Liver (tissue), 9 donors: ENCODE data around the gene ATP6V1E1. TPM values are rescaled to one million over a fixed set of nuclear protein-coding genes. Genes with fewer than 3 reads are reported as not detected.

Experiments
- DNase-seq: peaks from one replicate; pipeline ENCODE4 v3.0.0-alpha.2; 2017; ENCODE audit warnings: low spot score
- H3K27ac ChIP-seq, 2 donors: one replicate each; pipeline ENCODE4 v1.7.0; 2013; ENCODE audit warnings: inconsistent platforms in 2 of 2, low read length in 2 of 2, control low read depth in 1 of 2, low read depth in 1 of 2, mild to moderate bottlenecking in 1 of 2
- H3K27me3 ChIP-seq, 4 donors: one replicate each; pipeline versions ENCODE4 v1.6.1 to v1.7.0; 2013; ENCODE audit warnings: low read length in 3 of 4, inconsistent platforms in 1 of 4, mild to moderate bottlenecking in 1 of 4, moderate library complexity in 1 of 4; ENCODE audit not compliant: control insufficient read depth in 4 of 4, insufficient read depth in 4 of 4
- H3K36me3 ChIP-seq, 4 donors: one replicate each; pipeline versions ENCODE4 v1.6.1 to v1.7.0; 2013; ENCODE audit warnings: low read length in 3 of 4, mild to moderate bottlenecking in 3 of 4, low read depth in 1 of 4, moderate library complexity in 1 of 4; ENCODE audit not compliant: control insufficient read depth in 4 of 4, insufficient read depth in 3 of 4
- H3K4me1 ChIP-seq, 4 donors: one replicate each; pipeline versions ENCODE4 v1.6.1 to v1.7.0; 2013; ENCODE audit warnings: low read length in 3 of 4, mild to moderate bottlenecking in 3 of 4, moderate library complexity in 1 of 4; ENCODE audit not compliant: control insufficient read depth in 4 of 4, insufficient read depth in 4 of 4
- H3K4me3 ChIP-seq, 3 donors: one replicate each; pipeline versions ENCODE4 v1.6.1 to v1.7.0; 2013; ENCODE audit warnings: low read length in 3 of 3, control low read depth in 1 of 3, low read depth in 1 of 3, mild to moderate bottlenecking in 1 of 3
- H3K9ac ChIP-seq, 2 donors: one replicate each; pipeline ENCODE4 v1.7.0; 2013; ENCODE audit warnings: low read length in 2 of 2, mild to moderate bottlenecking in 2 of 2, moderate library complexity in 2 of 2, control low read depth in 1 of 2, low read depth in 1 of 2
- H3K9me3 ChIP-seq, 4 donors: one replicate each; pipeline versions ENCODE4 v1.6.1 to v1.7.0; 2013; ENCODE audit warnings: low read length in 3 of 4; ENCODE audit not compliant: control insufficient read depth in 4 of 4
- ATF3 ChIP-seq: IDR thresholded peaks from 2 replicates; pipeline ENCODE4 v1.6.1; 2016; ENCODE audit warnings: antibody characterized with exemption
- CTCF ChIP-seq: fragments of 150-350 bp; IDR thresholded peaks from 2 replicates; pipeline ENCODE4 v1.5.1; 2017; ENCODE audit warnings: improper control_type of control experiment, low read depth, low read length; ENCODE audit not compliant: missing input control
- FOXA1 ChIP-seq: IDR thresholded peaks from 2 replicates; pipeline ENCODE4 v1.6.1; 2016; ENCODE audit warnings: antibody characterized with exemption
- FOXA2 ChIP-seq: IDR thresholded peaks from 2 replicates; pipeline ENCODE4 v1.6.1; 2016; ENCODE audit warnings: antibody characterized with exemption
- GABPA ChIP-seq, 2 donors: IDR thresholded peaks in 1 of 2; conservative IDR thresholded peaks in 1 of 2; 2 replicates each; pipeline ENCODE4 v1.6.1; 2016; ENCODE audit warnings: antibody characterized with exemption in 2 of 2, mild to moderate bottlenecking in 1 of 2, moderate library complexity in 1 of 2
- HNF4A ChIP-seq, 2 donors: conservative IDR thresholded peaks; 2 replicates each; pipeline ENCODE4 v1.6.1; 2016; ENCODE audit warnings: antibody characterized with exemption in 2 of 2, mild to moderate bottlenecking in 2 of 2
- HNF4G ChIP-seq: IDR thresholded peaks from 2 replicates; pipeline ENCODE4 v1.6.1; 2016; ENCODE audit warnings: antibody characterized with exemption
- JUND ChIP-seq, 2 donors: IDR thresholded peaks; 2 replicates each; pipeline ENCODE4 v1.6.1; 2016; ENCODE audit warnings: antibody characterized with exemption in 2 of 2
- NR2F2 ChIP-seq: IDR thresholded peaks from 2 replicates; pipeline ENCODE4 v1.6.1; 2016; ENCODE audit warnings: antibody characterized with exemption
- RAD21 ChIP-seq, 2 donors: IDR thresholded peaks; 2 replicates each; pipeline ENCODE4 v1.6.1; 2016; ENCODE audit warnings: antibody characterized with exemption in 2 of 2, mild to moderate bottlenecking in 2 of 2
- REST ChIP-seq: IDR thresholded peaks from 2 replicates; pipeline ENCODE4 v1.6.1; 2016; ENCODE audit warnings: antibody characterized with exemption, mild to moderate bottlenecking
- RXRA ChIP-seq, 2 donors: IDR thresholded peaks; 2 replicates each; pipeline ENCODE4 v1.6.1; 2017 to 2018; ENCODE audit warnings: antibody characterized with exemption in 2 of 2, mild to moderate bottlenecking in 1 of 2
- SP1 ChIP-seq: IDR thresholded peaks from 2 replicates; pipeline ENCODE4 v1.6.1; 2018; ENCODE audit warnings: antibody characterized with exemption, mild to moderate bottlenecking
- TAF1 ChIP-seq: conservative IDR thresholded peaks from 2 replicates; pipeline ENCODE4 v1.6.1; 2016; ENCODE audit warnings: antibody characterized with exemption, mild to moderate bottlenecking
- YY1 ChIP-seq: IDR thresholded peaks from 2 replicates; pipeline ENCODE4 v1.6.1; 2016; ENCODE audit warnings: antibody characterized with exemption, mild to moderate bottlenecking
- ZBTB33 ChIP-seq: IDR thresholded peaks from 2 replicates; pipeline ENCODE4 v1.6.1; 2016; ENCODE audit warnings: antibody characterized with exemption
- WGBS: extraction: QIAGEN DNeasy Blood & Tissue Kit; methylation state at CpG from one replicate; pipeline ENCODE4 v1.1.7; 2013; 5-methylcytosine and 5-hydroxymethylcytosine counted together
- polyA plus RNA-seq, 2 donors: library from polyadenylated mRNA; stranded (reverse) in 1 of 2; unstranded in 1 of 2; fragments of 200-250 nt in 1 of 2; fragments of >200 nt in 1 of 2; fragmentation: Nextera tagmentation in 1 of 2; extraction: Ambion mirVana in 1 of 2; gene quantifications; one replicate each; pipeline versions ENCODE4 v1.2.1 to v1.2.3, GENCODE V29; 2013 to 2015
- total RNA-seq, 2 donors: library from RNA; depleted of rRNA; stranded (reverse); fragments of >200 nt; gene quantifications; one replicate each; pipeline ENCODE4 v1.2.3, GENCODE V29; 2014
- donor health status: healthy.
- donor health status: healthy.
- donor health status: healthy.
- donor health status: healthy.
- donor health status: healthy.

Gene ATP6V1E1
- total and polyA plus RNA-seq, 4 donors, result 44.6 to 53.1 (median 49.1) TPM

GRCh38 chr22:17580441-17581031 is 48.0 kb downstream of the ATP6V1E1 start:
- no peak overlapping the region for H3K4me3 ChIP-seq
- H3K36me3 ChIP-seq, result peaks cover 5 to 35% (median 18%) of the 10 kb centered on the region in 4 donors
- WGBS, result 51% methylated on average over 15 of the region's 15 CpGs
- no peaks in the 10 kb centered on the region for H3K9me3 ChIP-seq
- H3K4me1 ChIP-seq, result peaks cover 0 to 20% (median 10%) of the 10 kb centered on the region in 4 donors
- no peak for DNase-seq
- no peak overlapping the region for H3K9ac ChIP-seq
- peak overlapping the region in 1 of 2 donors; percentile 36 for H3K27ac ChIP-seq
- TF ChIP-seq REST, result no peak
- no peak for TF ChIP-seq CTCF
- no peak for TF ChIP-seq ATF3
- TF ChIP-seq NR2F2, result peak; percentile 64
- TF ChIP-seq ZBTB33, result no peak
- TF ChIP-seq YY1, result no peak
- no peak for TF ChIP-seq GABPA (IDR thresholded peaks at IDR 0.05 in 1 of 2, conservative IDR thresholded peaks at IDR 0.05 in 1 of 2)
- peak in 1 of 2 donors; percentile 44 for TF ChIP-seq RAD21 (IDR thresholded peaks at IDR 0.05)
- TF ChIP-seq HNF4A (conservative IDR thresholded peaks at IDR 0.05), result peak; percentile 48 to 56
- no peak for TF ChIP-seq FOXA1
- TF ChIP-seq RXRA (IDR thresholded peaks at IDR 0.05), result peak; percentile 42 to 87
- no peak for TF ChIP-seq TAF1
- TF ChIP-seq HNF4G, result no peak
- TF ChIP-seq SP1, result peak; percentile 67
- no peaks in the 10 kb centered on the region for H3K27me3 ChIP-seq

GRCh38 chr22:17579535-17579981 is 49.0 kb downstream of the ATP6V1E1 start:
- TF ChIP-seq RAD21 (IDR thresholded peaks at IDR 0.05) (peak in 1 of 2 donors; percentile 14), GABPA (IDR thresholded peaks at IDR 0.05 in 1 of 2, conservative IDR thresholded peaks at IDR 0.05 in 1 of 2) (no peak), SP1 (peak; percentile 66), HNF4A (conservative IDR thresholded peaks at IDR 0.05) (peak; percentile 84 to 98), FOXA2 (no peak), RXRA (IDR thresholded peaks at IDR 0.05) (peak; percentile 53 to 78), HNF4G (peak; percentile 87), JUND (IDR thresholded peaks at IDR 0.05) (no peak), YY1 (no peak)
- 76% methylated on average over 14 of the region's 14 CpGs for WGBS
- H3K27me3 ChIP-seq, result no peaks in the 10 kb centered on the region
- H3K27ac ChIP-seq, result peak overlapping the region in 1 of 2 donors; percentile 33
- no peak overlapping the region for H3K9ac ChIP-seq
- peaks cover 5 to 40% (median 14%) of the 10 kb centered on the region in 4 donors for H3K36me3 ChIP-seq
- DNase-seq, result no peak
- H3K4me1 ChIP-seq, result peaks cover 0 to 20% (median 10%) of the 10 kb centered on the region in 4 donors
- H3K4me3 ChIP-seq, result no peak overlapping the region
- no peaks in the 10 kb centered on the region for H3K9me3 ChIP-seq
